NCI-H82 treated with DMSO at 0.1 percent for 48 hours (cell line): ENCODE measurements around the gene CMYA5.
"Not testable (repeated sequence)": the region's sequence is repeated elsewhere in the genome, so short reads cannot be mapped to it uniquely, and the experiment has no call there.

Experiments
- DNase-seq: peaks from one replicate; lab custom pipeline; 2025; ENCODE audit not compliant: unreplicated experiment; lab: John Stamatoyannopoulos, UW

CMYA5 gene

GRCh38 chr5:79746642-79747569, 57.3 kb downstream of the CMYA5 start:
- DNase-seq = no peak

- DNase-seq = no peak
These were observed 61.2 kb downstream of the CMYA5 start for GRCh38 chr5:79750611-79751510.

- no peak for DNase-seq
These were observed 63.5 kb downstream of the CMYA5 start for GRCh38 chr5:79753092-79753491.

- no peak for DNase-seq
These were observed 64.4 kb downstream of the CMYA5 start for GRCh38 chr5:79753877-79754645.

GRCh38 chr5:79754865-79755555, 65.4 kb downstream of the CMYA5 start:
- no peak for DNase-seq

- DNase-seq = no peak
These were observed 66.4 kb downstream of the CMYA5 start for GRCh38 chr5:79756076-79756475.

GRCh38 chr5:79759436-79759835, 69.8 kb downstream of the CMYA5 start:
- no peak for DNase-seq

GRCh38 chr5:79759848-79760247, 70.2 kb downstream of the CMYA5 start:
- DNase-seq = no peak

GRCh38 chr5:79762929-79763328, 73.3 kb downstream of the CMYA5 start:
- no peak for DNase-seq

- DNase-seq = not testable (repeated sequence)
These were observed 74.5 kb downstream of the CMYA5 start for GRCh38 chr5:79764147-79764546.

- DNase-seq = no peak
These were observed 81.8 kb downstream of the CMYA5 start for GRCh38 chr5:79771387-79771786.

- no peak for DNase-seq
These were observed 83.0 kb downstream of the CMYA5 start for GRCh38 chr5:79772651-79773050.

GRCh38 chr5:79773612-79774011, 84.0 kb downstream of the CMYA5 start:
- DNase-seq = no peak

GRCh38 chr5:79774171-79774854, 84.7 kb downstream of the CMYA5 start:
- DNase-seq = no peak

- DNase-seq = no peak
These were observed 85.2 kb downstream of the CMYA5 start for GRCh38 chr5:79774855-79775237.

GRCh38 chr5:79784741-79785140, 95.1 kb downstream of the CMYA5 start:
- DNase-seq = not testable (repeated sequence)

- no peak for DNase-seq
These were observed 96.3 kb downstream of the CMYA5 start for GRCh38 chr5:79785983-79786382.

GRCh38 chr5:79787448-79787847, 97.8 kb downstream of the CMYA5 start:
- DNase-seq = no peak

- DNase-seq = no peak
These were observed 102.2 kb downstream of the CMYA5 start for GRCh38 chr5:79791843-79792242.

GRCh38 chr5:79792463-79792862, 102.8 kb downstream of the CMYA5 start:
- DNase-seq = no peak
